Breast epithelium (tissue), 3 donors: ENCODE data around the gene BLOC1S6. TPM values are rescaled to one million over a fixed set of nuclear protein-coding genes. Genes with fewer than 3 reads are reported as not detected.

Source experiments
- total RNA-seq, 3 donors: library from RNA; depleted of rRNA; stranded (reverse); fragments of >200 nt; gene quantifications; one replicate each; pipeline ENCODE4 v1.1.0, GENCODE V29; 2016

The BLOC1S6 gene
- total RNA-seq, 3 donors from 2014 or later, result 52.1 to 94.1 (median 68.5) TPM

Other genes with a start within 250 kb of the BLOC1S6 start
- gene GATM, start 208.8 kb upstream of the BLOC1S6 start, total RNA-seq, result 10 to 100 TPM in 2 of 3 donors, 1 to 10 TPM in 1; 8.8 to 31.5 (median 22.8) TPM
- gene SLC30A4, start 64.6 kb upstream of the BLOC1S6 start, total RNA-seq, result 10 to 100 TPM in 1 of 3 donors, 1 to 10 TPM in 2; 5.6 to 11.5 (median 5.9) TPM
- 10 to 100 TPM; 60.3 to 91.1 (median 71.2) TPM for gene SQOR, start 47.6 kb downstream of the BLOC1S6 start, total RNA-seq